Endometrial microvascular endothelial cells (primary cell): ENCODE data around the gene CCDC82. TPM values are rescaled to one million over a fixed set of nuclear protein-coding genes. Genes with fewer than 3 reads are reported as not detected.

Experiments used
- in situ Hi-C: cut with HindIII; loops from 2 replicates; pipeline ENCODE4 v1.10.0; 2017; ENCODE audit warnings: low sequenced_read_pairs, low pct_unique_long_range_greater_than_20kb; ENCODE audit errors: inconsistent ontology term
- total RNA-seq: library from RNA; depleted of rRNA; stranded (reverse); fragments of >200 nt; gene quantifications from one replicate; pipeline ENCODE4 v1.2.3, GENCODE V29; 2015; ENCODE audit errors: inconsistent ontology term

The CCDC82 gene
- total RNA-seq, 1 donor from 2014 or later = 20.2 TPM

DNA sequence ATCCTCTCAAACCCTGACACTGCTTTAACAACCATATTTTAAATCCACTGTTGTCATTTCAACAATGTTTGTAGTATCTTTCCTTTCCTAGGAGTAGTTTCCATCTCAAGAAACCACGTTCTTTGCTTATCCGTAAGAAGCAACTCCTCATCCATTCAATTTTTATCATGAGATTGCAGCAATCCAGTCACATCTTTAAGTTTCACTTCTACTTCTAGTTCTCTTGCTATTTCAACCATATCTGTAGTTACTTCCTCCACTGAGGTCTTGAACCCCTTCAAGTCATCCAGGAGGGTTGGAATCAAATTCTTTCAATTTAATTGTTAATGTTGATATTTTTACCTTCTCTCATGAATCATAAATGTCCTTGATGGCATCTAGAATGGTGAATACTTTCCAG, 22.4 kb downstream of the CCDC82 start:
- in situ Hi-C loops = no loop called here

DNA sequence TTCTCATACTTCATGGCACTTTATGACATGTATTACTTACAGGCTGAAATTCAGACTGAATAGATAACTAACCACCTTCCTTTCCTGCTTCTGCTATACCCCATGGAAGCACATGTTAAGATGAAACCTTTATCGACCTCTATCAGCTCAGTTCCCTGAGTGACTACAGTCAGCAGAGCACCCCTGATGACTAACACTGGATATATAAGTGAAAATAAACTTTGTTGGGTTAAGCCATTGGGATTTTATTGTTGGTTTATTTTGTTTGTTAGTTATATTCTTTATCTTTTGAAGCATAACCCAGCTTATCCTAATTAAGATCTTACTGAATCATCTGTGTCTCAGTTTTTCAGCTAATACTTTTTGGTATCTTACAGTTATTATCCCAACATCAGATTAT, 23.7 kb downstream of the CCDC82 start:
- in situ Hi-C loops = no loop called here

- in situ Hi-C loops = no loop called here
These were observed 24.2 kb downstream of the CCDC82 start for GRCh38 chr11:96365493-96365892.

GRCh38 chr11:96361778-96362177, 27.9 kb downstream of the CCDC82 start:
- in situ Hi-C loops = no loop called here

DNA sequence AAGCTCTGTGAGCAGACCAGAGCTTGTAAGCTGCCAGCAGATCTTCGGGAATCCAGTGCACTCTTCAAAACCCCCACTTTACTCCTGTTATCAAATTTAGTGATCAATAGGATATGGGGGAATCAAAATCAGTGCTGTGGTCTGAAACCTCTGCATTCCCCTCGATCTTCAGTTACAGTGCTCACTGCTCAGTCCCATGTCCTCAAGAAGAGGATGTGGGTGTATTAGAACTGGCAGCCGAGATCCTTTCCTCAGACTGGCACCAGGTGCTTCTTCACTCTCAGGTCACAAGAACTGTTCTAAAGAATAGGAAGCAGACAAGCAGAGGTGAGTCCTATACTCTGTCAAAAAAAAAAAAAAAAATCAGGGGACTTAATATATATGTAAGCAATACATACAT, 31.4 kb downstream of the CCDC82 start:
- in situ Hi-C loops = no loop called here

- in situ Hi-C loops = no loop called here
These were observed 31.9 kb downstream of the CCDC82 start for GRCh38 chr11:96357794-96358193.

- in situ Hi-C loops = no loop called here
These were observed 32.9 kb downstream of the CCDC82 start for GRCh38 chr11:96356848-96357247.

DNA sequence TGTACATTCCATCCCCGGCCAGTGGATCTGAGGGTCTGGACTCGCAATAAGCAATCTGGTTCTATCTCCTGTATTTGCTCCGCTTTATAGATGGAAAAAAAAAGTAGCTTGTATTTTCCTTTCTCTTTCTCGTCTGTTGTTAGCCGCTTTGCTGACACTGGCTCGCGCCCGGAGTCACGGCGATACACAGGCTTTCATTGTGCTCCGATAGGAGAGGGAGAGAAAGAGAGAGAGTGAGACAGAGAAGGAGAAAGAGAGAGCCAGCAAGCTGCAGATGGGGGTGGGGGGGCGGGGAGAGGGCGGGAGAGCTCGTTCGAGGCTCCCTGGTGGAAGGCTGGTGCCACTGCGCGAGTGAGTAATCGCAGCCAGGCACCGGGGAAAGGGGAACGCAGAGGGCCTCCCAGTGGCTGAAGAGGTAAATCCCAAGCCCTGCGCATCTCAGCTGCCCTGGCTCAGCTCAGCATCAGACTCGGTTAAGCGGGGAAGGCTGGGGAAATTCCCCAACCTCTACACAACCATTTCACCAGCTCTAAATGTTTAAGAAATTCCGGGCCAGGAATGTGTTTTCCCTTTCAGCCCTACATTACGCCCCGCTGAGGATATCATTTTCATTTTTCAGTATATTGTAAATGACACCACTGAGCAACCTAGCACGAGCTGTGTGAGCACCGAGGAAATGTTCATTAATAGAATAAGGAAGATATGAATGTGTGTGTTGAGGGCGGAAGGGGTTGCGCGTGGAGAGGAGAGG, 46.6 kb downstream of the CCDC82 start, which contains the start of gene MAML2:
TSS of gene MAML2 (minus strand) at position 235 of the 751 bp plus-strand sequence. CDS start 1,300 bp downstream, outside the sequence.
- in situ Hi-C loops = no loop called here

DNA sequence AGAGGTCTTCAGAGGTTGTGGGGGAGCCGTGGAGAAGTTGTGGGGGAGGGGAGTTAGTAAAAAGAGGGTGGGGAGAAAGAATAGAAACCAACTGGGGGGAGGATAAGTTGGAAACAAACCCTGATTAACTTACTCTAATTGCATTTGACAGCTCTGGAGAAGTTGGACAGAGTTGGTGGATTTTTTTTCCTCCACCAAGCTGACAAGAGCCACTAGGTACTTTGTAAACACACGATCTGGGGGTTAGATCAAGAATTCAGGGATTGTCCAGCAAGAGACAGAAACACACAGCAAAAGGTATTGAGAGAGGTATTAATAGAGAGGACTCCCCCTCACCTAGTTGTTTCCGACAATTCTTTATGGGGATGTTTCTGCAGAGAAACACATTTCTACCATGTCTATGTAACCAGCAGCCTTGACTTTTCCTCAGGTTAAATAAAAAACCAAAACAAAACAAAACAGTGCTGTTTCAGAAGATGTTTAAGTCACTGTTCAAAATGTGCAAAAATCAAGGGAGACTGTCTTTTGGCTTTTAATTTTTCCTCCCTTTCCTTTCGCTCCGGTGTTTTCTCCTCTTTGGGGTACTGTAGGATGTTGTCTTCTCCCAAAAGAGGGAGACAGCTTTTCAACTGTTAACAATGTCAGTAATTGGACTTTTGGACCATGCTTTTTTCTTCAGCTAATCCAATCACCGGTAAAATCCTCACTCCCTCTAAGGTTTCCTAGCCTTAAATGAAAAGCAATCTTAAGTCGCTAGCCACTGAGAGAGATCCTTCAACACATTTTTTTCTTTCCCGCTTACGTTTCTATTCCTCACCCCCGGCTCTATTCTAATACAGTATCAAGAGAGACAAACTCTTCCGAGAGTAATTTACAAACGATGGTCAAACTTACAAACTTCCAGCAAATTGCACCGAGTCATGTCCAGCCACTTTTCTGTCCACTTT, 47.4 kb downstream of the CCDC82 start:
- in situ Hi-C loops = no loop called here

DNA sequence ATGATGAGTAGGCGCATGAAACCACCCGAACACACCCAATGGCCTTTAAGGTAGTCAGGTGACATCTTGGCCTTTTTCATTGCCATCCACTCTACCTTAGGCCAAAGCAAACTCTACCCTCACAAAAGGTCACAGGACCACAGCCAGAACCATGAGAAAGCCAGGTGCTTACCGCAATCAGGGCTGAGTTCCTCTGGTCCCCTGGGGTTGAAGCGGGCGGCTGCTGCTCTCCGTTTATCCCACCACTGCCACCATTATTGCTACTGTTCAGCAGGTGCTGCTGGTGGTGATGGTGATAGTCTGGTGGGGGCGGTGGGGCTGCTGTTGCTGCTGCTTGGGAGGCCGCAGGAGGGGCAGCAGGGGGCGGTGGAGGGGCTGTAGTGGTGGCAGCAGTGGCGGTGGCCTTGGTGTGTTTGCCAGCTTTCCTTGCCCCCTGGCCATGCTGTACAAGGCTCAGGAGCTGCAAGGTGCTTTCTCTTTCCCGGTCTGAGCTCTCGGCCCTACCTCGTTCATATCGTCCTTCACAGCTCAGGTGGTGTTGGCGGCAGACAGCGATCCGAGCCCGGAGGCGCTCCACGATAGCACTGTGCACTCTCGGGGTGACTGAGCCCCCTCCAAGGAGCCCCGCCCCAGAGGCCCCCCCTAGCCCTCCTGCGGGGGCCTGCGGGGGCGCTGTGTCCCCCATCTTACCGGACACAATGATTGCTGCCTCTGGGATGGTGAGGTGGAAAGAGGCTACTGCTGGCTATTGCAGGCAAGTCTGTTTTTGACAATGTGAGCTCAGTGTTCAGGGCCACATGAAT, 48.3 kb downstream of the CCDC82 start:
- in situ Hi-C loops = no loop called here

DNA sequence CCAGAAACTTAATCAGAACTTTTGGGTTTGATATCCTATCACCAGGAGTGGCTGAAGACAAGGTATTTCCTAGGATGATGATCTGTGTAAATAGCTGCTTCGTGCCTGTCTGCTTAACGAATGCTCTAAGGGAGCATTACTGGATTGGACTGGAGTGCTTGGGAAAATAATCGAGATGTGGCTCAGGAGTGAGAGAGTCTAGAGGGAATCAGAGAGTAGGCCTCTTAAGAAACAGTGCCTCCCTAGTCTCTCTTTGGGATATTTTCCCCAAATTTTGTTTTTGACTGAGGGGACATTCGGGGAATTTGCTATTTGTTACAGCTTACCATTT, 49.2 kb downstream of the CCDC82 start:
- in situ Hi-C loops = no loop called here

DNA sequence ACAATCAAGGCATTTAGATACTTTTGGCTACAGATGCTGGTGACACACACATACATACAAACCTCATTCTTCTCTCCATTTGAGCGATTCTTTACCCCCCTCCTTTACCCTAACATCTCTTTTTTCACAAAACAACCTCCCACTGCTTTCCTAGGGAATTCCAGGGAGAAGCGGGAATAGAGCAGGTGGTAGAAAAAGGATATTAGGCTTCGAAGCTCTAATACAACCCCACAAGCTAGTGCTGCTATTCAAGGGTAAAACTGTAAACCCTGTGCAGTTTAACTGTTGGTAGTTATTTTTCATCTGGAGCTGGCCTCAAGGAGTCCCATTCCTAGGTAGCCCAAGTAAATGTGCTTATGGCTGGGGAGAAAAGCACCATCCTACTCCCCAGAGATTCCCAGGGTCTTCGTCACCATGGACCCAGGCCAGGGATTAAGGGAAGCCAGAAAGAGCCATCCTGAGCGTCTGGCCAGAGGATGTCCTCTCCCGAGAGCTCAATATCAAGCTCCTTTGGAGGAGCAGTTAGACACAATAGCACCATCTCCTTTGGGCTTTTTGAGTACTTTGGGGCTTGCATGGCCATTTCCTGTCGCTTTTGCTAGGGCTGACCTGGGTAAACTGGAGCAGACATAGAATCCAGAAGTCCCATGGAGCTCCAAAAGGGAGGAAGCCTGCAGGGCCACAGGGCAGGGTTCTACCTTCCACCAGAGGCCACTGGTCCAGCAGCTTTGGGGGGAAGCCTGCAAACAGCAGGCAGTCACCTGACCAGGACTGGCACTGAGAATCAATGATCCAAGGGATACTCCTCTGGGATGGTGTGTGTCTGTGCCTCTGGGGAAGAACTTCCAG, 49.8 kb downstream of the CCDC82 start:
- in situ Hi-C loops = no loop called here

- in situ Hi-C loops = no loop called here
These were observed 50.6 kb downstream of the CCDC82 start for GRCh38 chr11:96338910-96339705.

DNA sequence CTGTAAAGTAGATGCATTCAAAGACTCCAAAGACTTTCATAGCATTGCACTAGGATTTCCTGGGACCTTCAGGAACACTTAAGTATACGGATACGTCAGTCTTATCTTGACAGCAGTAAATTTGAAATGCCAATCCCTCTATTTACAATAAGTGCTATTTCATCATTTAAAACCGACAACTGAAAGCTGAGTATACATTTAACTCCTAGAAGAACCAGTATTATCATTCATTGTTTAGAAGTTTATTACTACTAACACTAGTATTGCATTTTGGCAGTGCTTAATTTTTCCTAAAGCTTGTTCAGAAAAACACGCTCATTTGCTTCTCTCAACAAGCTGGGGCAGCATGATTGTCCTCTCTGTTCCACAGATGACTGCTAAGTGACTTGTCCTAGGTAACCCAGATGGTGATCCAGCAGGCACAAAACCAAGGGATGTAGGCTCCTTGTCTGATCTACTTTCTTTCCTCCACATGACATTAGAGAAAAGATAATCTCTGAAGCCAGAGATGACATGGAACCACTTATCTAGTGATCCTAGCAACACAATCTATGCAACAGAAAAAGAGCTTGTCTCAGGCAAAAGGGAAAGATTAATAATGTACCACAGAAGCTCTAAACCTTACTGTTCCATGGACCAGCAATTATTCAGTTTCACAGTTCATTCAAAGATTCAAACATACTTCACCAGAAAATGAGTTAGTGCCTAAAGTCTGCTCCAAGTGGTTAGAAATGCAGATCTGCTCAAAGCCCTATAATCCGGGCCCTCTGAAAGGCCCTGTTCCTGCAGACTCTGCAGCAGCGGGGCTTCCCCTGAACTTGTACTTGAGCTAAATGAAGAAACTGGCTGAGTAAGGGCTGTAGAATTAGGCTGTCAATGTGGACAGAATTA, 51.9 kb downstream of the CCDC82 start:
- in situ Hi-C loops = no loop called here

- in situ Hi-C loops = no loop called here
These were observed 54.3 kb downstream of the CCDC82 start for GRCh38 chr11:96335388-96335787.

DNA sequence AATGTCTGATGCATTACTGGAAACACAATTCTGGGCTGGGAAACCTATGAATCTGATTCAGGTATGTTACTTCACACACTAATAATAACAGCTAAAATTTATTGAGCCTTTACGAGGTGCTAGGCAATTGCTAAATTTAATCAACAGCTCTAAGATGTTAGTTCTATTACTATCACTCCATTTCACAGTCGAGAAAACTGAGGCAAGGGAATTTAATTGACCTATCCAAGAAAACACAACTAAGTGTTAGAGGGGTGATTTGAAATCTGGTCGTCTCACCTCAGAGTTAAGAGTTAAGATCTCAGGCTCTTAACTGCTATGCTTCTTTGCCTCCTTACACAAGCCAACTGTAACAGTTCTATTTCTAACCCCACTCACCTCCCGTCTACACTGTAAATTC, 55.5 kb downstream of the CCDC82 start:
- in situ Hi-C loops = no loop called here

DNA sequence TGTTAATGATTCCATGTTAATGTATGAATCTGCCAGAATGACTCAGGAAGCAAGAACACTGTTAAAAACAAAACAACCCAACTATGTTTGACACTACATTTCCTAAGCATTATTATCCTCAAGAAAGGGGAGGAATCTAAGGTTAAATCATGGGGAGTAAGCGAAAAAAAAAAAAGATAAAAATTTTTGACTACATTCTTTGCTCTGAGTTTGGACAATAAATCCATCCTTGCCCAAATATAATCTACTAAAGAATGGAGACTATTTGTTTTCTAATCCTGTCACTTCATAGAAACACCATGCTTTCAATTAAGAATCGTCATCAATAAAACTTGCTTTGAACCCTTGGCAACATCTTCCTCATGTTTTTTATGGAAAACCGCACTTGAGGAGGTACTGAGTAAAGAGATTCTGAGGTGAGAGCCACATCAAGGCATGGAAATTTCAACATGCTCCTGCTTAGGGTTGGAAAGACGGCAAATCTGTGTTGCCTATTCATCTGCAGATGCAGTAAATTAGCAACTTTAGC, 56.5 kb downstream of the CCDC82 start:
- in situ Hi-C loops = no loop called here
